Mononuclear cell (primary cell): ENCODE measurements around the gene ADAM30. TPM values are rescaled to one million over a fixed set of nuclear protein-coding genes. Genes with fewer than 3 reads are reported as not detected.
"Not testable (repeated sequence)": the region's sequence is repeated elsewhere in the genome, so short reads cannot be mapped to it uniquely, and the experiment has no call there.

Experiments used
- H3K27me3 ChIP-seq: 2 replicates; pipeline ENCODE4 v1.6.0; 2011; ENCODE audit warnings: low read length, control low read depth; ENCODE audit not compliant: insufficient read depth
- H3K4me1 ChIP-seq: 2 replicates; pipeline ENCODE4 v1.5.1; 2011; ENCODE audit warnings: mild to moderate bottlenecking, low read length, control low read depth; ENCODE audit not compliant: insufficient read depth
- H3K4me3 ChIP-seq: 2 replicates; pipeline ENCODE4 v1.5.1; 2011; ENCODE audit warnings: mild to moderate bottlenecking, low read length, moderate library complexity
- H3K9me3 ChIP-seq: 2 replicates; pipeline ENCODE4 v1.5.1; 2011; ENCODE audit warnings: low read depth, mild to moderate bottlenecking, control low read depth, low read length
- total RNA-seq: library from RNA; depleted of rRNA; stranded (reverse); fragments of >200 nt; gene quantifications from one replicate; pipeline ENCODE4 v1.2.3, GENCODE V29; 2012

The ADAM30 gene
- total RNA-seq, 1 donor = not detected

GRCh38 chr1:119873135-119874015 lies 22.9 kb downstream of the ADAM30 start:
- Histone ChIP-seq H3K4me1 (peaks cover 3% of the 10 kb centered on the region), H3K4me3 (no peak overlapping the region), H3K27me3 (no peaks in the 10 kb centered on the region), H3K9me3 (no peaks in the 10 kb centered on the region)

GRCh38 chr1:119871881-119872280 lies 24.4 kb downstream of the ADAM30 start:
- Histone ChIP-seq H3K27me3 (no peaks in the 10 kb centered on the region), H3K9me3 (no peaks in the 10 kb centered on the region), H3K4me3 (no peak overlapping the region), H3K4me1 (peaks cover 3% of the 10 kb centered on the region)

- no peak overlapping the region for H3K4me3 ChIP-seq
- no peaks in the 10 kb centered on the region for H3K9me3 ChIP-seq
- no peaks in the 10 kb centered on the region for H3K27me3 ChIP-seq
- H3K4me1 ChIP-seq = peaks cover 3% of the 10 kb centered on the region
These were observed 25.3 kb downstream of the ADAM30 start for GRCh38 chr1:119870917-119871596.

- no peaks in the 10 kb centered on the region for H3K9me3 ChIP-seq
- H3K4me3 ChIP-seq = no peak overlapping the region
- peaks cover 3% of the 10 kb centered on the region for H3K4me1 ChIP-seq
- H3K27me3 ChIP-seq = no peaks in the 10 kb centered on the region
These were observed 26.3 kb downstream of the ADAM30 start for GRCh38 chr1:119869995-119870394.

GRCh38 chr1:119868176-119868575 lies 28.1 kb downstream of the ADAM30 start:
- H3K27me3 ChIP-seq = no peaks in the 10 kb centered on the region
- H3K9me3 ChIP-seq = no peaks in the 10 kb centered on the region
- H3K4me3 ChIP-seq = no peak overlapping the region
- H3K4me1 ChIP-seq = peaks cover 3% of the 10 kb centered on the region

- Histone ChIP-seq H3K9me3 (no peaks in the 10 kb centered on the region), H3K27me3 (no peaks in the 10 kb centered on the region), H3K4me3 (no peak overlapping the region), H3K4me1 (peaks cover 3% of the 10 kb centered on the region)
These were observed 29.9 kb downstream of the ADAM30 start for GRCh38 chr1:119866451-119866850.

- H3K9me3 ChIP-seq = no peaks in the 10 kb centered on the region
These were observed 30.7 kb downstream of the ADAM30 start for GRCh38 chr1:119865627-119866026.

GRCh38 chr1:119862276-119862675 lies 34.0 kb downstream of the ADAM30 start:
- Histone ChIP-seq H3K9me3 (no peaks in the 10 kb centered on the region), H3K4me1 (peaks cover 22% of the 10 kb centered on the region), H3K4me3 (no peak overlapping the region), H3K27me3 (no peaks in the 10 kb centered on the region)

More at GRCh38 chr1:119865627-119866026, 30.7 kb downstream of the ADAM30 start:
- Histone ChIP-seq H3K4me1 (no peaks in the 10 kb centered on the region), H3K4me3 (no peak overlapping the region), H3K27me3 (no peaks in the 10 kb centered on the region)

GRCh38 chr1:119861547-119861946 lies 34.8 kb downstream of the ADAM30 start:
- H3K9me3 ChIP-seq = no peaks in the 10 kb centered on the region
- H3K4me1 ChIP-seq = peaks cover 22% of the 10 kb centered on the region
- no peak overlapping the region for H3K4me3 ChIP-seq
- no peaks in the 10 kb centered on the region for H3K27me3 ChIP-seq

GRCh38 chr1:119859647-119860046 lies 36.7 kb downstream of the ADAM30 start:
- Histone ChIP-seq H3K9me3 (no peaks in the 10 kb centered on the region), H3K4me3 (no peak overlapping the region), H3K27me3 (no peaks in the 10 kb centered on the region), H3K4me1 (peaks cover 22% of the 10 kb centered on the region)

- not testable (repeated sequence) for H3K27me3 ChIP-seq, H3K9me3 ChIP-seq, H3K4me3 ChIP-seq
- H3K4me1 ChIP-seq = peaks cover 22% of the 10 kb centered on the region
These were observed 37.6 kb downstream of the ADAM30 start for GRCh38 chr1:119858556-119859214.

- no peaks in the 10 kb centered on the region for H3K9me3 ChIP-seq
- no peaks in the 10 kb centered on the region for H3K27me3 ChIP-seq
- H3K4me1 ChIP-seq = peaks cover 22% of the 10 kb centered on the region
- no peak overlapping the region for H3K4me3 ChIP-seq
These were observed 38.2 kb downstream of the ADAM30 start for GRCh38 chr1:119858126-119858525.

GRCh38 chr1:119853155-119853554 lies 43.2 kb downstream of the ADAM30 start:
- peaks cover under 1% of the 10 kb centered on the region for H3K4me1 ChIP-seq
- no peaks in the 10 kb centered on the region for H3K27me3 ChIP-seq
- no peak overlapping the region for H3K4me3 ChIP-seq
- no peaks in the 10 kb centered on the region for H3K9me3 ChIP-seq

- H3K4me1 ChIP-seq, H3K27me3 ChIP-seq: not testable (repeated sequence)
These were observed 52.1 kb downstream of the ADAM30 start for GRCh38 chr1:119844206-119844605.

More at GRCh38 chr1:119844206-119844605, 52.1 kb downstream of the ADAM30 start:
- H3K9me3 ChIP-seq, H3K4me3 ChIP-seq: not testable (repeated sequence)
